MM.1S (cell line): Measurements from ENCODE around the gene NTN1.

Source experiments
- EZH2phosphoT487 ChIP-seq: fragments of 300-600 bp; sonication (generic); IDR thresholded peaks from 2 replicates; pipeline ENCODE4 v1.6.1; 2018; ENCODE audit warnings: antibody characterized with exemption, low read length
- TF ChIP-seq, protein P1 (sequence below): fragments of 300-600 bp; sonication (generic); IDR thresholded peaks from 2 replicates; pipeline ENCODE4 v1.5.1; 2016; ENCODE audit warnings: antibody characterized with exemption, low read length, mixed read lengths

GRCh38 chr17:9279893-9280292 lies 258.6 kb downstream of the NTN1 start:
- TF ChIP-seq, protein P1, sequence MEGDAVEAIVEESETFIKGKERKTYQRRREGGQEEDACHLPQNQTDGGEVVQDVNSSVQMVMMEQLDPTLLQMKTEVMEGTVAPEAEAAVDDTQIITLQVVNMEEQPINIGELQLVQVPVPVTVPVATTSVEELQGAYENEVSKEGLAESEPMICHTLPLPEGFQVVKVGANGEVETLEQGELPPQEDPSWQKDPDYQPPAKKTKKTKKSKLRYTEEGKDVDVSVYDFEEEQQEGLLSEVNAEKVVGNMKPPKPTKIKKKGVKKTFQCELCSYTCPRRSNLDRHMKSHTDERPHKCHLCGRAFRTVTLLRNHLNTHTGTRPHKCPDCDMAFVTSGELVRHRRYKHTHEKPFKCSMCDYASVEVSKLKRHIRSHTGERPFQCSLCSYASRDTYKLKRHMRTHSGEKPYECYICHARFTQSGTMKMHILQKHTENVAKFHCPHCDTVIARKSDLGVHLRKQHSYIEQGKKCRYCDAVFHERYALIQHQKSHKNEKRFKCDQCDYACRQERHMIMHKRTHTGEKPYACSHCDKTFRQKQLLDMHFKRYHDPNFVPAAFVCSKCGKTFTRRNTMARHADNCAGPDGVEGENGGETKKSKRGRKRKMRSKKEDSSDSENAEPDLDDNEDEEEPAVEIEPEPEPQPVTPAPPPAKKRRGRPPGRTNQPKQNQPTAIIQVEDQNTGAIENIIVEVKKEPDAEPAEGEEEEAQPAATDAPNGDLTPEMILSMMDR = no peak
- no peak for TF ChIP-seq EZH2phosphoT487
